ENCODE measurements around the gene NHLRC2. TPM values are rescaled to one million over a fixed set of nuclear protein-coding genes. Genes with fewer than 3 reads are reported as not detected.

The NHLRC2 gene
- total and polyA plus RNA-seq, 9 donors: 5.8 to 71.7 (median 43.8) TPM

GRCh38 chr10:113856563-113856962, 2.1 kb downstream of the NHLRC2 start:
- no peak for DNase-seq
- H3K27ac ChIP-seq: no peak overlapping the region
- no peak overlapping the region for H3K4me3 ChIP-seq
- 53 to 58% (median 57%) methylated on average over 1 of the region's 1 CpG for WGBS, 3 donors
- no peaks in the 10 kb centered on the region for H3K27me3 ChIP-seq
- no peaks in the 10 kb centered on the region for H3K9me3 ChIP-seq
- intact Hi-C loops (cut with DNase I): no loop called here
- TF ChIP-seq CTCF (IDR thresholded peaks at IDR 0.05) (no peak), EP300 (IDR thresholded peaks at IDR 0.05) (no peak), POLR2A (IDR thresholded peaks at IDR 0.05) (no peak)
- H3K4me1 ChIP-seq (ENCODE audit: insufficient read depth): peaks cover 6% of the 10 kb centered on the region
- no peaks in the 10 kb centered on the region for H3K36me3 ChIP-seq

- peaks cover 6% of the 10 kb centered on the region for H3K4me1 ChIP-seq (ENCODE audit: insufficient read depth)
- H3K27ac ChIP-seq: no peak overlapping the region
- H3K36me3 ChIP-seq: no peaks in the 10 kb centered on the region
- H3K4me3 ChIP-seq: no peak overlapping the region
- intact Hi-C loops (cut with DNase I): no loop called here
- no peaks in the 10 kb centered on the region for H3K27me3 ChIP-seq
- no peak for DNase-seq
- no peaks in the 10 kb centered on the region for H3K9me3 ChIP-seq
- no peak for TF ChIP-seq CTCF (IDR thresholded peaks at IDR 0.05)
These were observed 2.7 kb downstream of the NHLRC2 start for GRCh38 chr10:113857210-113857609.

GRCh38 chr10:113858541-113858940, 4.1 kb downstream of the NHLRC2 start:
- intact Hi-C loops (cut with DNase I): no loop called here

GRCh38 chr10:113859261-113859660, 4.8 kb downstream of the NHLRC2 start:
- Histone ChIP-seq H3K27me3 (no peaks in the 10 kb centered on the region), H3K36me3 (no peaks in the 10 kb centered on the region), H3K9me3 (no peaks in the 10 kb centered on the region), H3K27ac (no peak overlapping the region), H3K4me3 (no peak overlapping the region), H3K4me1 (ENCODE audit: insufficient read depth) (peaks cover 5% of the 10 kb centered on the region)
- no peak for DNase-seq
- 81 to 88% (median 85%) methylated on average over 2 of the region's 2 CpGs for WGBS, 3 donors
- no peak for TF ChIP-seq EP300 (IDR thresholded peaks at IDR 0.05)
- no peak for TF ChIP-seq CTCF (IDR thresholded peaks at IDR 0.05)
- TF ChIP-seq POLR2A (IDR thresholded peaks at IDR 0.05): no peak
- intact Hi-C loops (cut with DNase I): no loop called here

More at GRCh38 chr10:113858541-113858940, 4.1 kb downstream of the NHLRC2 start:
- 83 to 89% (median 88%) methylated on average over 2 of the region's 2 CpGs for WGBS, 3 donors
- H3K4me1 ChIP-seq (ENCODE audit: insufficient read depth): peaks cover 5% of the 10 kb centered on the region
- H3K27me3 ChIP-seq: no peaks in the 10 kb centered on the region
- H3K9me3 ChIP-seq: no peaks in the 10 kb centered on the region
- no peak overlapping the region for H3K4me3 ChIP-seq
- no peak for DNase-seq
- TF ChIP-seq EP300 (IDR thresholded peaks at IDR 0.05): no peak
- TF ChIP-seq CTCF (IDR thresholded peaks at IDR 0.05): no peak
- no peak for TF ChIP-seq POLR2A (IDR thresholded peaks at IDR 0.05)
- H3K36me3 ChIP-seq: no peaks in the 10 kb centered on the region
- H3K27ac ChIP-seq: no peak overlapping the region

GRCh38 chr10:113865901-113866300, 11.4 kb downstream of the NHLRC2 start:
- TF ChIP-seq CTCF (IDR thresholded peaks at IDR 0.05) (no peak), POLR2A (IDR thresholded peaks at IDR 0.05) (no peak), EP300 (IDR thresholded peaks at IDR 0.05) (no peak)
- Histone ChIP-seq H3K9me3 (no peaks in the 10 kb centered on the region), H3K27ac (no peak overlapping the region), H3K4me1 (ENCODE audit: insufficient read depth) (no peaks in the 10 kb centered on the region), H3K27me3 (no peaks in the 10 kb centered on the region), H3K36me3 (no peaks in the 10 kb centered on the region), H3K4me3 (no peak overlapping the region)
- DNase-seq: no peak
- intact Hi-C loops (cut with DNase I): no loop called here
- WGBS, 3 donors: 59 to 73% (median 64%) methylated on average over 3 of the region's 3 CpGs

Data from ovary (tissue), 9 donors.